GM18858 (cell line): ENCODE results near the gene MGST2.

Source experiments
- ATAC-seq: cut with Tn5 transposase; IDR thresholded peaks from one replicate; pipeline ENCODE4 v1.9.1; 2021; ENCODE audit not compliant: unreplicated experiment

Gene MGST2

DNA sequence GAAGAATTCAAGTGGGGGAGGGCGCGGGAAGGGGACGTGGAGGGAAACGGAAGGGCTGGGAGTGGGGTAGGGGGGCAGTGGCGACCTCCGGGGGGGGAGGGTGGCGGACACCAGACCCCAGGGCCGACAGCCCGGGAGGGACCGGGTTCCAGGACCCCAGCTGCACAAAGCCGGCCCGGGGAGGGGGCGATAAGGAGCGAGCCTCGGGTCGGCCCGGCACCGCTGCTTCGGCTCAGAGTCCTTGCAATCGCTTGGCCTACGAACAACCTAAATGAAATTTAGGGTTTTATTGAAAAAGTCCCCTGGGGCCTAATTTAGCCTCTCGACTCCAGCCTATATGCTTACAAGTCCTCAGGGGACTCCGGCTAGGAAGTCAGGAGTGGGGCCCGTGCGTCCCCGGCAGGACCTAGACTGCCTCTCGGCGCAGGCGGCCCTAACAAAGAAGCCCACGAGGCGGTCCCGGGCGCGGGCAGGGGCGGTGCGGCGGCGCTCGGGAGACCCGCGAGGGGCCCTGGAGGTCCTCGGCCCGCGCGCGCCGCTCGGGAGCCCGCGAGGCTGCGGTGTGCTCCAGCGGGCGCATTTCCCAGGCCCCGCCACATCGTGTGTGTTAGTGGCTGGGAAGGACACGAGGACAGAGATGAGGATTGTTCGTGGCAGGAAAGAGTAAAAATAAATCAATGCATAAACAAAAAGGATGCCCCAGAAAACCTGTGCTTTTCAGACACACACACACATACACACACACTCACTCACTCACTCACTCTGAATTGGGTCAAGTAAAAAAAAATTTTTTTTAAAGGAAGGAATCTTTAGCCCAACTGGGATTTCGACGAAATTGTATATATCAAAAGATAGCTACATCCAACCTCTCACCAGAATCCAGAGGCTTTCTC, 70.0 kb downstream of the MGST2 start:
- ATAC-seq, result no peak

DNA sequence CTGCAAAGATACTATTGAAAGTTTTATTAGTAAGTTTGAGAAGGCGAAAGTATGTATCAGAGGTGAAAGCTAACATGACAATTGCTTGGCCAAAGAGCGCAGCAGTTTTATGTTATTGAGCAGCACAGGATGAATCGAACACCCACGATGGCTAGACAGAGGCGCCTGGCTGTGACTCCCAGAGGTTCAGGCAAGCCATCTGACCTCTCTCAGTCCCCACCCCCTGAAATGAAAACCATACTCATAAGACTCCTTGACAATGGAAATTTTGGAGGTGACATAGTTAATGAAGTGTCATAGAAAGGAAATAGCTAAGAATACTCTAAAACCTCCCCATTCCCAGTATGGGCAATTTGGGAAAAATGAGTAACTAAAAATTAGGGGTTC, 70.6 kb downstream of the MGST2 start:
- no peak for ATAC-seq

- ATAC-seq, result no peak
Observed at GRCh38 chr4:139736661-139737060, 71.0 kb downstream of the MGST2 start.

DNA sequence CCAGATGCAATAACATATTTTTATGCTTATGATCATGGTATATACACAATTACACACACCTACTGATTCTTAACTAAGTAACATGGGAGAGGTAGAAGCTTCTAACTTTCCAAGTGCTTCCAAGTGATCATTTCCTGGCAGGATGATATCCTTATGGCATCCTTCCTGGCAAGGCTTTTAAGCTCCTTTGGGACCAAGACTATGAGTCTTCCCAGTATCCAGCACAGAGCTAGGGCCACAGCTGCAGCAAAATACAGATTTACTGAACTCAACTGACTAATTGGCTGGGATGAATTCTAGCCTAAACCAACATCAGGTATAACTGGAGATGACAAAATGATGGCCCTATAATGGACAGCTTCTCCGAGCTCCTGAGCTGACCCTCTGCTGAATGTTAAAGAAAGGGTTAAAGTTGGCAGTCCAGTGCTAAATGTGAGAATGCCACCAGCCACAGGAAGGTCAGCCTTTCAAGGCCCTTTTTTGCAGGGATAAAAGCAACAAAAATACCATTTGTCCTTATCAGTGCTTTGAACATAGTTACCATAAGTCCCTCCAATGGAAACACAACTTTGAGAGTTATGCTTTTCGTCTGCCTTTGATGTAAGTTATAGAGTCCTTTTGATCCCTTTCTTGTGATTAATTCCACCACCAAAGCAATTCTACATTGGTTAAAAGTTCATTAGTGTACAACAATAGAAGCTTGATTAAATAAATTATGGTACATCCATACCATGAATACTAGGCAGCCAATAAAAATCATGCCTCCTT, 73.4 kb downstream of the MGST2 start:
- ATAC-seq, result no peak

DNA sequence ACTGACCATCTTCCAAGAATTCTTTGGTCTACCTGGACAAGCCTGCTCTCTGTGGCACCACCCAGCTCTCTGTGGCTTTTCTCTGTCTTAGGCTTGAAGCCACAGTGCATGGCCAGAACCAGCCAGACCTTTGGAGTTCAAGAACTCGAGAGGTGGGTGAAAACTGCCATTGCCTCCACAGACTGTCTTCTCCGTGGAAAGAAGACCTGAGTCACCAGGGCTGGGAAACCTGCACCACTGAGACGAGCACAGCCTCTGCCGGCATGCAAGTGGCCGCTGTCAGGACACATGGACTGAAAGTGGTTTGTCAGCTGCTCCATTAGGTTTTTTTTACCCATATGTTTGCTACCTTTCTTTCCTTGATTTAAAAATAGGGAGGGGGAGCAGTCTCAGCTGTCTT, 74.5 kb downstream of the MGST2 start:
- no peak for ATAC-seq

DNA sequence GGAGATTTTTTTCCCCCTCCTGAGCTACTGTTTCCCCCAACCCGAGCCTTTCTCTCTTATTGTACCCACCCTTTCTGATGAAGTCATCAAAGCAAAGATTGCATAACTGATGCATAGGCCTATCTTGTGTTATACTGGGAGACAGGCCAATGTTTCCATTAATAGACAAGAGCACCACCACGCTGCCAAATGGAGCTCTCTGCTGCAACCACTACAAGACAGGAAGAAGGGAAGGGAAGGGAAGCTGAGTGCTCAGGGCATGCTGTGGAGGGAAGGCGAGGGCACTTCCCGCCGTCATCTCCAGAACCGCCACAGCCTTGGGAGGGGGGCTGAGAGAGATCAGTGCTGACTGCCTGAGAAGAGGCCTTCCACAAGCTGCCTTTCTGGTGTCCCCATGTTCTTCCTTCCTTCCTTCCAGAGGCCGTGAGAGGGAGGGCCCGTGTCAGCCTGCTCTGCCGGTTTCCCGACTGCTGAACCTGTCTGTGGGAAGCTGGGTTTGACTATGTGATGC, 75.0 kb downstream of the MGST2 start:
- ATAC-seq, result no peak

- ATAC-seq, result no peak
Observed at GRCh38 chr4:139743027-139743426, 77.4 kb downstream of the MGST2 start.

- no peak for ATAC-seq
Observed at GRCh38 chr4:139744232-139744631, 78.6 kb downstream of the MGST2 start.

GRCh38 chr4:139745111-139745639, 79.6 kb downstream of the MGST2 start:
- no peak for ATAC-seq

- no peak for ATAC-seq
Observed at GRCh38 chr4:139746431-139747171, 81.0 kb downstream of the MGST2 start.

GRCh38 chr4:139749338-139749737, 83.7 kb downstream of the MGST2 start:
- no peak for ATAC-seq

GRCh38 chr4:139749835-139750498, 84.3 kb downstream of the MGST2 start:
- no peak for ATAC-seq

DNA sequence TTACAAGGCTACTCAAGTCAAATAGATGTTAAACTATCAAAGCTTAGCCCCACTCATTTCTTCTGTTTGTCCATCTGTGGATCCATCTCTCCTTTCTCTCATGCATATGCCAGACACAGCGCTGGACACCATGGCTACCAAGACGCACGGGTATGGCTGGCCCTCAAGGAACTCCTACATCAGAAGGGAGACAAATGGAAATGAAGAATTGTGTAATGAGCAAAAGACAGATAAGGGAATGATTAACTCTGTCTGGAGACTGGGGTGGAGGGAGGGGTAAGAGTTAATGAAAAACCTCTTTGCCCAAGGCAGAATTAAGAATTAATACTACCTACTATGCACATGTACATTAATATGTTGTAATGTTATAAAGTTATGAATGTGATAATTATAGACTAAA, 88.1 kb downstream of the MGST2 start:
- no peak for ATAC-seq
